H1 (cell line): Measurements from ENCODE around the gene ZNF214. TPM values are rescaled to one million over a fixed set of nuclear protein-coding genes. Genes with fewer than 3 reads are reported as not detected.

Experiments
- CHD7 ChIP-seq: fragments of 300-600 bp; sonication (generic); IDR thresholded peaks from 2 replicates; pipeline ENCODE4 v1.7.1; 2012; ENCODE audit warnings: low read length, moderate library complexity, mild to moderate bottlenecking, inconsistent platforms; ENCODE audit not compliant: insufficient replicate concordance
- FOSL1 ChIP-seq: IDR thresholded peaks from 2 replicates; pipeline ENCODE4 v1.6.1; 2011; ENCODE audit warnings: mild to moderate bottlenecking, low read depth, low read length, moderate library complexity; ENCODE audit not compliant: insufficient read depth
- PHF8 ChIP-seq: fragments of 200-600 bp; sonication (generic); conservative IDR thresholded peaks from 2 replicates; pipeline ENCODE4 v1.7.1; 2012; ENCODE audit warnings: low read depth, mild to moderate bottlenecking, inconsistent platforms, low read length, moderate library complexity
- polyA plus RNA-seq, 7 experiments: library from polyadenylated mRNA; depleted of rRNA in 3 of 7; stranded (reverse) in 5 of 7; unstranded in 2 of 7; fragments of >200 nt in 5 of 7; fragments of 200-250 nt in 2 of 7; gene quantifications; 1 replicate in 5 of 7; 2 replicates in 1 of 7; 4 replicates in 1 of 7; pipeline versions ENCODE4 v1.2.1 to v1.2.3, GENCODE V29; 2011 to 2013; ENCODE audit warnings: missing spikeins in 2 of 7, mixed read lengths in 2 of 7
- total RNA-seq: library from RNA; stranded (reverse); fragmentation: NEBNext Ultra II Directional; extraction: Animal tissue kit (Norgen Biotek cat#: 25700); gene quantifications from 2 replicates; pipeline ENCODE4 v1.2.1, GENCODE V29; 2021

The ZNF214 gene
- total and polyA plus RNA-seq, 2 of the 8 experiments (the other 6 are each of a cell fraction or from before 2014, with no cell fraction given): 0.80 to 3.2 TPM

- TF ChIP-seq CHD7 (no peak), PHF8 (no peak), FOSL1 (no peak)
- TF ChIP-seq, all 59 proteins: peak for 0
These were observed 4.1 kb downstream of the ZNF214 start (continued) for GRCh38 chr11:7016011-7016410.
